K562 (cell line): ENCODE results near the gene MMEL1. TPM values are rescaled to one million over a fixed set of nuclear protein-coding genes. Genes with fewer than 3 reads are reported as not detected.

Experiments
- CREB1 ChIP-seq, 2 experiments: sonication (generic) in 1 of 2; formaldehyde crosslinking in 1 of 2; IDR thresholded peaks; 2 replicates each; pipeline versions ENCODE4 v1.6.1 to v1.8.0; 2012 to 2022; ENCODE audit warnings: inconsistent platforms in 1 of 2, mild to moderate bottlenecking in 1 of 2, missing genetic modification reagents in 1 of 2, moderate library complexity in 1 of 2
- NR2C2 ChIP-seq, 2 experiments: fragments of 200-800 bp in 1 of 2; sonication (Bioruptor generic) in 1 of 2; sonication (generic) in 1 of 2; formaldehyde crosslinking in 1 of 2; IDR thresholded peaks; 2 replicates each; pipeline versions ENCODE4 v1.6.1 to v1.8.0; 2016 to 2022; ENCODE audit warnings: mild to moderate bottlenecking in 1 of 2, missing compliant biosample characterization in 1 of 2, missing genetic modification characterization in 1 of 2, missing genetic modification reagents in 1 of 2
- RBM34 ChIP-seq: fragments of 200-400 bp; formaldehyde crosslinking; IDR thresholded peaks from 2 replicates; pipeline ENCODE4 v1.6.1; 2018; ENCODE audit warnings: low read length, borderline replicate concordance; ENCODE audit not compliant: insufficient read depth
- STAT5B ChIP-seq: fragments of 250-450 bp; sonication (Bioruptor Pico); IDR thresholded peaks from 2 replicates; pipeline ENCODE4 v1.8.0; 2021; ENCODE audit warnings: mild to moderate bottlenecking, inconsistent platforms
- TCF7L2 ChIP-seq: fragments of 150-350 bp; IDR thresholded peaks from 2 replicates; pipeline ENCODE4 v1.6.1; 2016; ENCODE audit warnings: low read depth, mild to moderate bottlenecking, low read length, moderate library complexity
- TEAD1 ChIP-seq, 2 experiments: fragments of 450-650 bp in 1 of 2; sonication (generic) in 1 of 2; formaldehyde crosslinking; IDR thresholded peaks; 2 replicates each; pipeline versions ENCODE4 v1.4.0 to v1.8.0; 2020 to 2022; ENCODE audit warnings: mild to moderate bottlenecking in 2 of 2, missing genetic modification reagents in 1 of 2
- ZBTB2 ChIP-seq: fragments of 450-650 bp; IDR thresholded peaks from 2 replicates; pipeline ENCODE4 v1.6.1; 2016; ENCODE audit warnings: antibody characterized with exemption
- ZBTB40 ChIP-seq, 2 experiments: fragments of 450-650 bp in 1 of 2; sonication (generic) in 1 of 2; formaldehyde crosslinking in 1 of 2; IDR thresholded peaks; 2 replicates each; pipeline versions ENCODE4 v1.7.1 to v1.9.0; 2016 to 2022; ENCODE audit warnings: inconsistent platforms in 1 of 2, mild to moderate bottlenecking in 1 of 2, missing genetic modification reagents in 1 of 2
- polyA plus RNA-seq, 8 experiments: library from polyadenylated mRNA; depleted of rRNA in 4 of 8; stranded (reverse) in 5 of 8; unstranded in 3 of 8; fragments of >200 nt; fragmentation: Nextera tagmentation in 2 of 8; fragmentation: Illumina TruSeq in 1 of 8; extraction: Ambion mirVana in 2 of 8; extraction: Trizol in 1 of 8; gene quantifications; 2 replicates each; pipeline versions ENCODE4 v1.2.1 to v1.2.3, GENCODE V29; 2011 to 2014; ENCODE audit warnings: inconsistent platforms in 1 of 8, missing spikeins in 1 of 8
- total RNA-seq, 7 experiments: library from RNA; depleted of rRNA in 6 of 7; stranded (reverse); fragments of >200 nt in 6 of 7; fragmentation: Illumina TruSeq in 2 of 7; extraction: Trizol in 2 of 7; gene quantifications; 2 replicates each; pipeline versions ENCODE4 v1.2.1 to v1.2.3, GENCODE V29; 2011 to 2021; ENCODE audit warnings: low replicate concordance in 1 of 7

Gene MMEL1
- total and polyA plus RNA-seq, 9 of the 15 experiments (the other 6 are each of a cell fraction or from before 2014, with no cell fraction given) = not detected

GRCh38 chr1:2642560-2643413 lies 10.0 kb upstream of the MMEL1 start (continued):
- TF ChIP-seq ZBTB40 (IDR thresholded peaks at IDR 0.05) (peak; percentile 90), ZBTB40 (CRISPR knock-in tag; IDR thresholded peaks at IDR 0.05) (no peak), ZBTB2 (0 out of 2 replicates have a peak, but pooled peaks have one; percentile 72), RBM34 (peak; percentile 94), CREB1 (IDR thresholded peaks at IDR 0.05) (peak; percentile 28), CREB1 (CRISPR knock-in tag; IDR thresholded peaks at IDR 0.05) (no peak), NR2C2 (CRISPR knock-in tag; IDR thresholded peaks at IDR 0.05) (peak; percentile 48; the same call in 1 of the 2 replicates), NR2C2 (tag; IDR thresholded peaks at IDR 0.05) (peak; percentile 91), STAT5B (CRISPR knock-in tag) (no peak), TEAD1 (CRISPR knock-in tag; IDR thresholded peaks at IDR 0.05) (peak in 1 of 2 experiments; percentile 31; a peak in 1 of 4 replicates), TCF7L2 (peak; percentile 75)
